Lung (tissue), 12 donors: ENCODE data around the gene C6orf62. TPM values are rescaled to one million over a fixed set of nuclear protein-coding genes. Genes with fewer than 3 reads are reported as not detected.
"Not testable (repeated sequence)": the region's sequence is repeated elsewhere in the genome, so short reads cannot be mapped to it uniquely, and the experiment has no call there.

Experiments used
- ATAC-seq: fragments of 200-7000 bp; cut with Tn5 transposase; one replicate; pipeline ENCODE4 v1.9.1; 2020; ENCODE audit warnings: moderate number of reproducible peaks; ENCODE audit not compliant: insufficient read depth, low FRiP score
- DNase-seq, 3 donors: peaks; one replicate each; pipeline ENCODE4 v3.0.0-alpha.2; 2013 to 2017
- H3K27ac ChIP-seq, 2 donors: one replicate each; pipeline ENCODE4 v1.5.1; 2013; ENCODE audit warnings: mild to moderate bottlenecking in 2 of 2, moderate library complexity in 2 of 2, control low read depth in 1 of 2, inconsistent platforms in 1 of 2, low read depth in 1 of 2, low read length in 1 of 2
- H3K27me3 ChIP-seq, 3 donors: one replicate each; pipeline ENCODE4 v1.5.1; 2013; ENCODE audit warnings: low read length in 2 of 3; ENCODE audit not compliant: control insufficient read depth in 3 of 3, insufficient read depth in 3 of 3
- H3K36me3 ChIP-seq, 4 donors: one replicate each; pipeline ENCODE4 v1.5.1; 2013; ENCODE audit warnings: low read length in 4 of 4, mild to moderate bottlenecking in 1 of 4, moderate library complexity in 1 of 4; ENCODE audit not compliant: control insufficient read depth in 4 of 4, insufficient read depth in 4 of 4
- H3K4me1 ChIP-seq, 5 donors: one replicate each; pipeline ENCODE4 v1.5.1; 2013; ENCODE audit warnings: low read length in 5 of 5, mild to moderate bottlenecking in 2 of 5, moderate library complexity in 1 of 5; ENCODE audit not compliant: control insufficient read depth in 5 of 5, insufficient read depth in 5 of 5
- H3K4me3 ChIP-seq: one replicate; pipeline ENCODE4 v1.5.1; 2013; ENCODE audit warnings: mild to moderate bottlenecking, control low read depth, moderate library complexity
- H3K9ac ChIP-seq, 2 donors: one replicate each; pipeline ENCODE4 v1.5.1; 2013; ENCODE audit warnings: low read length in 2 of 2, control low read depth in 1 of 2; ENCODE audit not compliant: insufficient read depth in 1 of 2
- H3K9me3 ChIP-seq, 4 donors: one replicate each; pipeline ENCODE4 v1.5.1; 2013; ENCODE audit warnings: low read length in 3 of 4, mild to moderate bottlenecking in 1 of 4, moderate library complexity in 1 of 4; ENCODE audit not compliant: control insufficient read depth in 4 of 4, insufficient read depth in 3 of 4
- CTCF ChIP-seq: IDR thresholded peaks from 2 replicates; pipeline ENCODE4 v1.5.1; 2012; ENCODE audit warnings: mild to moderate bottlenecking; ENCODE audit errors: control extremely low read depth, extremely low read depth
- WGBS, 2 donors: extraction: QIAGEN DNeasy Blood & Tissue Kit; methylation state at CpG; one replicate each; pipeline ENCODE4 v1.1.7; 2013; 5-methylcytosine and 5-hydroxymethylcytosine counted together
- polyA plus RNA-seq, 2 donors: library from polyadenylated mRNA; stranded (reverse); fragments of 200-250 nt; gene quantifications; one replicate each; pipeline ENCODE4 v1.2.1, GENCODE V29; 2013
- total RNA-seq, 2 donors: library from RNA; depleted of rRNA in 1 of 2; stranded (reverse); fragments of >200 nt in 1 of 2; gene quantifications; one replicate each; pipeline ENCODE4 v1.2.1, GENCODE V29; 2014 to 2021
- donor health status: control.
- donor health status: control.
- donor health status: Bipolar disorder and iron deficiency.
- donor health status: healthy.
- donor health status: DM: yes; HTN: yes; CAD: no.

Gene C6orf62
- total and polyA plus RNA-seq, 4 donors = 71.8 to 123 (median 80.1) TPM

GRCh38 chr6:24683297-24684296 is 35.4 kb downstream of the C6orf62 start:
- Histone ChIP-seq H3K36me3 (peaks cover 0 to 5% (median 1%) of the 10 kb centered on the region in 4 donors), H3K9ac (no peak overlapping the region), H3K27me3 (no peaks in the 10 kb centered on the region), H3K9me3 (no peaks in the 10 kb centered on the region), H3K4me3 (no peak overlapping the region), H3K4me1 (peaks cover 0 to 5% (median 0%) of the 10 kb centered on the region in 5 donors), H3K27ac (no peak overlapping the region)
- TF ChIP-seq CTCF = no peak
- WGBS, 2 donors = 77 to 81% methylated on average over 12 of the region's 12 CpGs
- DNase-seq (no peak), ATAC-seq (no peak)

GRCh38 chr6:24680582-24680981 is 38.4 kb downstream of the C6orf62 start:
- ATAC-seq (no peak), DNase-seq (no peak)
- no peaks in the 10 kb centered on the region for H3K27me3 ChIP-seq
- peaks cover 0 to 2% (median under 1%) of the 10 kb centered on the region in 4 donors for H3K36me3 ChIP-seq
- 54 to 64% methylated on average over 7 of the region's 7 CpGs for WGBS, 2 donors
- no peak overlapping the region for H3K9ac ChIP-seq
- no peaks in the 10 kb centered on the region for H3K9me3 ChIP-seq
- no peak for TF ChIP-seq CTCF
- peak overlapping the region in 1 of 2 donors; percentile 56 for H3K27ac ChIP-seq
- peaks cover 0 to 5% (median 0%) of the 10 kb centered on the region in 5 donors for H3K4me1 ChIP-seq
- no peak overlapping the region for H3K4me3 ChIP-seq

GRCh38 chr6:24678792-24679352 is 40.1 kb downstream of the C6orf62 start:
- ATAC-seq, DNase-seq, H3K9ac ChIP-seq, H3K4me3 ChIP-seq, H3K9me3 ChIP-seq, H3K27me3 ChIP-seq, H3K4me1 ChIP-seq, H3K27ac ChIP-seq, H3K36me3 ChIP-seq: not testable (repeated sequence)
- WGBS, 2 donors = 95 to 98% methylated on average over 10 to 11 of the region's 11 CpGs

- peaks cover 0 to 10% (median 0%) of the 10 kb centered on the region in 4 donors for H3K9me3 ChIP-seq
- 83 to 91% methylated on average over 2 of the region's 2 CpGs for WGBS, 2 donors
These were observed 45.3 kb downstream of the C6orf62 start for GRCh38 chr6:24673625-24674024.

More at GRCh38 chr6:24673625-24674024, 45.3 kb downstream of the C6orf62 start:
- no peaks in the 10 kb centered on the region for H3K4me1 ChIP-seq
- H3K27me3 ChIP-seq = no peaks in the 10 kb centered on the region
- H3K9ac ChIP-seq = no peak overlapping the region
- no peak overlapping the region for H3K4me3 ChIP-seq
- H3K36me3 ChIP-seq = peaks cover 0 to 2% (median 0%) of the 10 kb centered on the region in 4 donors
- ATAC-seq (no peak), DNase-seq (no peak)
- TF ChIP-seq CTCF = no peak
- no peak overlapping the region for H3K27ac ChIP-seq
